ENCODE results near the gene PHGDH. TPM values are rescaled to one million over a fixed set of nuclear protein-coding genes. Genes with fewer than 3 reads are reported as not detected.

Gene PHGDH
- total and polyA plus RNA-seq, 2 donors (not counting 1 experiment from before 2014, with no cell fraction given) = 1.2 to 3.9 TPM

DNA sequence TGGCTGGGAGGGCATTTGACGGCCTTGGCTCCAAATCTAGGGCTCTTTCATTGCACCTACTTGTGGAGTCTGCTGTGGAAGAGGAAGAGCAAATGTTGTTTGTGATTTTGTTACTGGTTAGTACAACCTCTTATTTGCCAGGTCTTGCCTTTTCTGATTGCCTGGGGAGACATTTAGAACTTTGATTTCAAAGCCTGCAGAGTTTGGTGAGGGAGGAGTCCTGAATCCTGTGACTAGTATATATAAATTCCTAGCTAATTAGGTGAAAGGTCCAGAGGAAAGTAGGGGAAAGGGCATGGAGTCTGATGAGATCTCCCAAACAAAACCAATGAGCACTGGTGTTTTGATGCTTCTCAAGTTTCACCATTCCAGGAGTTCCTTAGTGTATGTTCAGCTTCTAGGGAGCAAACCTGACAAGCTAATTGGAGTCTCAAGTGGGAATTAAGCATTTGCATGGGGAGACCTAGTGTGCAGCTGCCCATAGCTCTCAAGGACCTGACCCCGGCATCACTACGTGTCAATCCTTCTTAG, 62.0 kb downstream of the PHGDH start:
- H3K4me2 ChIP-seq (replicated peaks; ENCODE audit: low read depth, low read length, poor library complexity, severe bottlenecking) = no peak overlapping the region
- no peak overlapping the region for H3K9ac ChIP-seq (ENCODE audit: low read length)

DNA sequence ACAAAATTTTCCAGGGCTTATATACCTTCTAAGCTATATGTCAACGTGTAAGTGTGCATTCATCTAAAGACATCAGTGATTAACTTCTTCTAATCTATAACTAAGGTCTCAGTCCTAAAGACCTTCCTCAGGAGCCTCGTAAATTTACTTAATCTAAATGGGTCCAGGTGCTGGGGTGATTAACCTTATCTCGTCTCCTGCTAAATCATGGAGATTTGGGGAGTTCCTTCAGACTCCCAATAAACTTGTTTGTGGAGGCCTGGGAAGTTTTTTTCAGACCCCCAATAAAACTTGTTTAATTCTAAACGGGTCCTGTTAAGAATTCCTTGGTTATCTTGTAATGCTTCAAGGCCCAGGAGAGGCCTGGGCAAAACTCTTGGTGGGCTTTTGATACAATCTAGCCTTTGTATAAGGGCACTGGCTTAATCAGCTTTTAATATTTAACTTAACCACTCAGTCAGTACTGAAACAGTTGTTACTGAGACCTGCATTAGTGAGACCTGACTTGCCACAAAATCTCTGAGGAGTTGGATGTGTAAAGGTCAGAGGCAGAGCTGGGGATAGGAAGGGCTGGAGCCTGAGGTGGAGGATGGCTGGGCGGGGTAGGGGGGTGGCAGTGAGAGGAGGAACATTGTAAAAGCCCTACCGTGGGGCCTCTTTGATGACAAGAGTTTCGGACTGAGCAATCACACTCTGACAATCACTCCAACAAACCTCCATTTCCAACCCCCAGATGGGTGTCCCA, 63.2 kb downstream of the PHGDH start:
- peaks cover 5% of the 10 kb centered on the region for H3K27me3 Mint-ChIP-seq
- Histone ChIP-seq H3K79me2 (ENCODE audit: control insufficient read depth, insufficient read depth, low read length) (no peaks in the 10 kb centered on the region), H3K27ac (ENCODE audit: low read length in 2 of 2) (no peak overlapping the region), H3K4me3 (ENCODE audit: control extremely low read depth in 1 of 5, extremely low read depth in 1 of 5, insufficient read depth in 1 of 5, low read depth in 2 of 5, low read length in 4 of 5) (no peak overlapping the region), H3K4me1 (ENCODE audit: control insufficient read depth in 2 of 2, insufficient read depth in 2 of 2, low read length in 2 of 2) (no peaks in the 10 kb centered on the region), H3K36me3 (replicated peaks in 1 of 2; ENCODE audit: control extremely low read depth in 1 of 2, control insufficient read depth in 1 of 2, extremely low read depth in 1 of 2, insufficient read depth in 2 of 2, low read length in 1 of 2) (no peaks in the 10 kb centered on the region), H3K4me2 (replicated peaks; ENCODE audit: low read depth, low read length, poor library complexity, severe bottlenecking) (no peak overlapping the region), H3K9ac (ENCODE audit: low read length) (no peak overlapping the region), H4K20me1 (ENCODE audit: control insufficient read depth, insufficient read depth, low read length, poor library complexity, severe bottlenecking) (no peaks in the 10 kb centered on the region), H3K9me3 (ENCODE audit: control extremely low read depth in 1 of 3, control insufficient read depth in 2 of 3, insufficient read depth in 1 of 3, low read length in 2 of 3) (no peaks in the 10 kb centered on the region), H3K27me3 (replicated peaks in 1 of 4; ENCODE audit: control extremely low read depth in 1 of 4, control insufficient read depth in 3 of 4, insufficient read depth in 4 of 4, low read length in 3 of 4) (peaks cover 0 to 6% (median 0%) of the 10 kb centered on the region in 4 experiments), H2AFZ (ENCODE audit: insufficient read depth, low read depth, low read length, poor library complexity, severe bottlenecking) (no peak overlapping the region)
- no peaks in the 10 kb centered on the region for H3K4me1 Mint-ChIP-seq
- no peak for DNase-seq
- TF ChIP-seq EZH2 (IDR thresholded peaks at IDR 0.05; ENCODE audit: borderline replicate concordance, insufficient read depth, low read depth, low read length, poor library complexity, severe bottlenecking) = no peak
- TF ChIP-seq, protein P1, sequence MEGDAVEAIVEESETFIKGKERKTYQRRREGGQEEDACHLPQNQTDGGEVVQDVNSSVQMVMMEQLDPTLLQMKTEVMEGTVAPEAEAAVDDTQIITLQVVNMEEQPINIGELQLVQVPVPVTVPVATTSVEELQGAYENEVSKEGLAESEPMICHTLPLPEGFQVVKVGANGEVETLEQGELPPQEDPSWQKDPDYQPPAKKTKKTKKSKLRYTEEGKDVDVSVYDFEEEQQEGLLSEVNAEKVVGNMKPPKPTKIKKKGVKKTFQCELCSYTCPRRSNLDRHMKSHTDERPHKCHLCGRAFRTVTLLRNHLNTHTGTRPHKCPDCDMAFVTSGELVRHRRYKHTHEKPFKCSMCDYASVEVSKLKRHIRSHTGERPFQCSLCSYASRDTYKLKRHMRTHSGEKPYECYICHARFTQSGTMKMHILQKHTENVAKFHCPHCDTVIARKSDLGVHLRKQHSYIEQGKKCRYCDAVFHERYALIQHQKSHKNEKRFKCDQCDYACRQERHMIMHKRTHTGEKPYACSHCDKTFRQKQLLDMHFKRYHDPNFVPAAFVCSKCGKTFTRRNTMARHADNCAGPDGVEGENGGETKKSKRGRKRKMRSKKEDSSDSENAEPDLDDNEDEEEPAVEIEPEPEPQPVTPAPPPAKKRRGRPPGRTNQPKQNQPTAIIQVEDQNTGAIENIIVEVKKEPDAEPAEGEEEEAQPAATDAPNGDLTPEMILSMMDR (IDR thresholded peaks at IDR 0.05) = no peak
- no peak overlapping the region for H3K27ac Mint-ChIP-seq
- ChIA-PET POLR2A (no interaction called here), CTCF (no interaction called here)
- intact Hi-C loops (cut with micrococcal nuclease) = no loop called here
- no peak overlapping the region for H3K4me3 Mint-ChIP-seq
- WGBS (ENCODE audit: insufficient coverage) = 100% methylated on average over 1 of the region's 7 CpGs
- no peaks in the 10 kb centered on the region for H3K9me3 Mint-ChIP-seq (ENCODE audit: insufficient read depth)
- ATAC-seq (ENCODE audit: low read depth) = no peak

More for the DNA sequence above, 62.0 kb downstream of the PHGDH start:
- Histone ChIP-seq H3K79me2 (ENCODE audit: control insufficient read depth, insufficient read depth, low read length) (no peaks in the 10 kb centered on the region), H4K20me1 (ENCODE audit: control insufficient read depth, insufficient read depth, low read length, poor library complexity, severe bottlenecking) (no peaks in the 10 kb centered on the region), H3K27ac (ENCODE audit: low read length in 2 of 2) (no peak overlapping the region), H3K4me1 (ENCODE audit: control insufficient read depth in 2 of 2, insufficient read depth in 2 of 2, low read length in 2 of 2) (no peaks in the 10 kb centered on the region), H3K27me3 (replicated peaks in 1 of 4; ENCODE audit: control extremely low read depth in 1 of 4, control insufficient read depth in 3 of 4, insufficient read depth in 4 of 4, low read length in 3 of 4) (peaks cover 0 to 6% (median 0%) of the 10 kb centered on the region in 4 experiments), H3K36me3 (replicated peaks in 1 of 2; ENCODE audit: control extremely low read depth in 1 of 2, control insufficient read depth in 1 of 2, extremely low read depth in 1 of 2, insufficient read depth in 2 of 2, low read length in 1 of 2) (no peaks in the 10 kb centered on the region), H3K9me3 (ENCODE audit: control extremely low read depth in 1 of 3, control insufficient read depth in 2 of 3, insufficient read depth in 1 of 3, low read length in 2 of 3) (no peaks in the 10 kb centered on the region), H3K4me3 (ENCODE audit: control extremely low read depth in 1 of 5, extremely low read depth in 1 of 5, insufficient read depth in 1 of 5, low read depth in 2 of 5, low read length in 4 of 5) (no peak overlapping the region), H2AFZ (ENCODE audit: insufficient read depth, low read depth, low read length, poor library complexity, severe bottlenecking) (no peak overlapping the region)
- Mint-ChIP-seq H3K9me3 (ENCODE audit: insufficient read depth) (no peaks in the 10 kb centered on the region), H3K27me3 (peaks cover 5% of the 10 kb centered on the region), H3K4me1 (no peaks in the 10 kb centered on the region), H3K4me3 (no peak overlapping the region), H3K27ac (no peak overlapping the region)
- ChIA-PET CTCF (no interaction called here), POLR2A (no interaction called here)
- 100% methylated on average over 3 of the region's 3 CpGs for WGBS (ENCODE audit: insufficient coverage)
- ATAC-seq (ENCODE audit: low read depth) (no peak), DNase-seq (no peak)
- intact Hi-C loops (cut with micrococcal nuclease) = no loop called here
- TF ChIP-seq, protein P1 (IDR thresholded peaks at IDR 0.05) = no peak
- TF ChIP-seq EZH2 (IDR thresholded peaks at IDR 0.05; ENCODE audit: borderline replicate concordance, insufficient read depth, low read depth, low read length, poor library complexity, severe bottlenecking) = no peak
